ENCODE results near the gene ANKRD22.
"Not testable (repeated sequence)": the region's sequence is repeated elsewhere in the genome, so short reads cannot be mapped to it uniquely, and the experiment has no call there.

ANKRD22 gene

DNA sequence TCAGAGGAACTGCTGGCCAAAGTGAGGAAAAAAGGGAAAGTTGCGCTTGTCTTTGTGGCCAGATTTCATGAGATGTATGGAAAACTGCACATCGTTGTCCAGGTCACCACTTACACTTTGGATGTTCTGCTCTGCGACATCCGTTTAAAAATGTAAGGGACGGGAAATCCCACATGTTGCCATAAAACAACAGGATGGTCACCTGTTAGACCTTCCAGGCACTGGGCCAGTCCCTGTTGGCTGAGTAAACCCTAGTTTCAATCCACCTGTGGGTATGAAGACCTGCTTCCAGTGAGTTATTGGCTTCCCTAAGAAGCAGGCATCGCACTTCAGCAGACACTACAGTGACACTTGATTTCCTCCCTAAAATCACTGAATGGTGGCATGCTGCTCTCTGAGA is 25.7 kb upstream of the ANKRD22 start:
- DNase-seq (no peak), ATAC-seq (no peak)

DNA sequence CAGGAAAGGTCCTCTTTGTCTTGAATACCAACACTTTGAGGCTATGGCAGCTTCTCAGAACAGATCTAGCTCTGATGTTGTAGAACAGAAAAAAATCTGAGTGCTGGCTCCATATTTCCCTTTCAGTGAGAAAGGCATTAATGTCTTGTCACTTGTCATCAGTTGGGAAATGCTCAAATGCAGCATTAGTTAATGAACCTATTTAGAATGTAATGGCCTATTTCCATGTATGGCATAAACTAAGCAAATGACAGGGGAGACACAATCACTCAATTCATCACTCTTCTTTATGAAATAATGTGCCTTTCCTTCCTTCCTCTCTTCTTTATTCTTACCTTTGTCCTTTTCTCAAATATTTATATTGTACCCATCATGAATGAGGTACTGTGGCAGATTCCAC is 23.4 kb upstream of the ANKRD22 start:
- DNase-seq = no peak
- no peak for ATAC-seq

DNA sequence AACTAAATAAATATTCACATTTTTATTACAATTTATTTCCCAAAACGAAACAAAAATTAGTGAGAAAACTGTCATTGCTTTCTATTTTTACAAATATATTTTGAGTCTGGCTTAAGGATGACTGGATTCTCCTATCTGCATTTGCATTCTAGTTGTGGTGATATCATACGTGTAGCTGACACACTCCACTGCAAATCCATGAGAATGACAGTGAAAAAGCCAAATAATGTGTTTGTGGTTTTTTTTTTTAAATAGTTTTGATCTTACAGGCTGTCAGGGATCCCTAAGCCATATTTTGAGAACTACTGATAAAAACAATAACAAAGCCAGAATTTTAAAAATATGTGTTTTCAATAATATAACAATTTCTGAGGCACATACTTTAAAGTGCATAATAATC is 22.6 kb upstream of the ANKRD22 start:
- no peak for DNase-seq

DNA sequence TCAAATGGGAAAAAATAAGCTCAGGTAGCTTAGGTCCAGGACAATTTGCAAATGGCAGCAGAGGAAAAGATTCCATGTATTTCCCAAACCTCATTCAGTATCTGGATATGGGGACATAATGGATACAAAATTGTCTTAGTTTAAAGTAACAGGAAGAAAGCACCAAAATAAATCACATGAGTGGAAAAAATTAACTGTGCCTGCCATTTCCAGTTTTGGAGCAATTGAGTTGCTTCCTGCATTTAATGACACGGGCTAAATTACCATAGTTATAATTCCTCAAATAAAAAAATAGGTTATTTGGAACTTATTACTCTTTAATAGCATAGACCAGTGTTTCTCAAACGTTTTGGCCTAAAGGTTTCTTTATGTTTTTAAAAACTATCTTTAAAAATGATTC is 22.1 kb upstream of the ANKRD22 start:
- DNase-seq = no peak

More for the DNA sequence above, 22.6 kb upstream of the ANKRD22 start:
- no peak for ATAC-seq

DNA sequence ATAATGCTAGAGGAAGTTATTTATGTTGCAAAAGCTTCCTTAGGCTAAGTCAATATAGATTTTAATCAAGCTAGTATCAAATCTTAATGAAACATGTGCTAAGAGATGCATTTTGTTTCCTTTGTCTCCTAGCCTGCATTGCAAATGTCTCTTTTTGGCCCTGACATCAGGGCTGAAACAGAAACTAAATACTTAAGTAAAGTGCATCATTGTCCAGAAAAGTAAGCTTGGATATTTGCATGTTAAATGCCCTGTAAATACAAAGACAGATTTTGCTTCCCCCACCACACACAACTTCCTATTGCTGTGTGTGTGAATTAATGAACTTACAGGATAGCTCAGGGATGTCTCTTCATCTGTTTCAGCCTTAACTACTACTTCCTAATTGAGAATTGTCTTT is 18.4 kb upstream of the ANKRD22 start:
- no peak for DNase-seq

More for the DNA sequence above, 22.1 kb upstream of the ANKRD22 start:
- no peak for ATAC-seq

DNA sequence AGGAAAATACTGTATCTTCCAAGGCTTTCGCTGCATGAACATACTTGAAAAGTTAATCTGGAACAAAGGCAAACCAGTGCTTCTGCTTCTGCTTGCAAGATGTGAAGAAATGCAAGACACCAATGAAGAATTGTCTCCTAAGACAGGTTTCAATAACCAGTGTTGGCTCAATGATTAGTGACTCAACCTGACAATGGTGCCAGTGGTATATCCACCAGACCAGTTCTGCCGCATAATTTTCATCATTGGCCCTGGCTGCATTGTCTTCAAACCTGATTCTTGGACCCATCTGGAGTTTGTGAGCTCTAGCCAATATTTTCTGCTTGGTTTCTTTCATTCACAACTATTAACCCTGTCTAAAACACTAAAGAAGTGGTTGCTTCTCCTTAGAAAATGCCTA is 14.8 kb upstream of the ANKRD22 start:
- ATAC-seq (no peak), DNase-seq (no peak)

More for the DNA sequence above, 18.4 kb upstream of the ANKRD22 start:
- no peak for ATAC-seq

DNA sequence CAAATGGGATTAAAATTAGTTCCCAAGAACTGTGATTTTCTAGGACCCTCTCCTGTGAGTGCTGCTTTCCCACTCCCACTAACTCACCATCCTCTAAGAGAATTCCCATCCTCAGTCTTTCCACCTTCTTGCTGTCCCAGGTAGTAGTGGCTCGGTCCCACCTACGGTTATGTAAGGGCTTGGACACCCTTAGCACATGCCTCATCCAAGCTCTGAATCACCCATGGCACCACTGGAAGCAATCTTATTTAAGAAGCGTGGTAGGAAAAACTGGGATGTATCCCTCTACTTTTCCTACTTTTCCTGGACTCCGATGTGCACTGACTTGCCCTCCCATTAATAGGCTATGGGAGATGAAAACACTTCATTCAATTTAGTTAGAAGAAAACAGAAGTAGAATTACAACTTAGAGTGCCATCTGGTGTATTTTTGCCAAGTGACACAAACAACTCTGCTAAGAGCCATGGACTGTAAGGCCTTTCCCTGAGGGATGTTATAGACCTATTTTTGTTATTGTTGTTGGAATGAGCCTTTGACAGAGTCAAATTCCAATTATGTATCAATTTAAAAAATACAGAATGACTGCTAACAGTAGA is 13.7 kb upstream of the ANKRD22 start:
- no peak for ATAC-seq
- no peak for DNase-seq

DNA sequence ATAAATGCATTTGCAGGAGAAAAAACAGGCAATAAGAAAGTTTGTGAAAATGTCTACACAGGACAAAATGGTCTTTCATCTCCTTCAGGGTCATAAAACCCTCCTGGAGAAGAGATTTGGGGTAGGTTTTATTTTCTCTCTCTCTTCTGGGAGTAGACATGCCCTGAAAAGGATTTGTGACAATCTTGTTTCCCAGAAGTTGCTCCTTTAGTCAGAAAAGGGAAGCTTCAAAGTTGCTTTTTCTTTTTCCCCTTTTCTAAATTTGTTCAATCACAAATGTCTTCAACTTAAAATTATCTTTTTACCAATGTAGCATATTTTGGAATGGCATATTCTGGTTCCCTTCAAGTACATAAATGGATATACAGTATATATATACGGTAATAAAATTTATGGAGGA is 9.4 kb upstream of the ANKRD22 start:
- DNase-seq (no peak), ATAC-seq (no peak)

DNA sequence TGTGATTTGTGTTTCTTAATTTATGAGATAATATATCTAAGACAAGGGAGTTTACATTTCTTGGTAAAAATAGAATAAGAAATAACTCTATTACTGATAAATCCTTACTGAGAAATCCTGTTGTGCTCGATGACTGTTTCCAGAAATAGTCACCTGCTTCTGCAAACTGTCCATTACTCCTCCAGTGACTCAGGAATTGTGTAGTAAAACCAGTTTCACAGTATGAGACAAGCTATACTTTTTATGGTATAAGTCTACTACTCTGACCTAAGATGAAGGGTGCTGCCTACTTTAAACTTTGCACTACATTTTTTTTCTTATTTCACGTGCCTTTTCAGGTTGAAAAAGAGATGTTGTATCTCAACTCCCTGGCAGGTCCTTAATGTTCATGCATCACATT is 6.8 kb upstream of the ANKRD22 start:
- ATAC-seq = no peak
- DNase-seq = no peak

DNA sequence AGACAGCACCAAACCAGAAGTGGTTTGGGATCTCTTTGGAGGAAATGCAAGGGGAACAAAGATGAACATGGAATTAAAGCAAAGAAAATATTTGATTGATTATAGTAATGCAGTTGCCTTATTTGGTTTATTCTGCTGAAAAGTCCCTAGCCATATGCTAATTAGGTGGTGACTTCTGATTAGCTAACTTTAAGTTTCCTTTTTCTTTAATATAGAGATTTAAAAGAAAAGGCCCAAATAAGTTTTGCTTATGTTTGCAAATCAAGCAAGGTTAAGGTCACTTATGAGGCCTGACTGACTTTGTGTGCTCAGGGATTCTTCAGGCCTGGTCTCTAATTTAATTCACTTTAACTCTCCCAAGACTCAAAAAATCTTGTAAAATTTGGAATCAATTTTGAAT is 6.2 kb upstream of the ANKRD22 start:
- ATAC-seq (no peak), DNase-seq (no peak)

DNA sequence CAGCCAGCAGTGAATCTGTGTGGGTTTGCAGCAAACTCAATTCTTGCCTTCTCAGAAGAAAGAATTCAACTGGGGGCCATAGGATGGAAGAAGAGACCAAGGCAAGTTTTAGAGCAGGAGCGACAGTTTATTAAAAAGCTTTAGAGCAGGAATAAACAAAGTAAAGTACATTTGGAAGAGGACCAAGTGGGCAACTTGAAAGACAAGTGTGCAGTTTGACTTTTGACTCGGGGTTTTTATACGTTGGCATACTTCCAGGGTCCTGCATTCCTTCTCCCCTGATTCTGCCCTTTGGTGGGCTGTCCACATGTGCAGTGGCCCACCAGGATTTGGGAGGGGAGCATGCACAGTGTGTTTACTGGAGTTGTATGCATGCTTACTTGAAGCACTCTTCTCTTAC is 3.0 kb upstream of the ANKRD22 start:
- ATAC-seq (no peak), DNase-seq (no peak)

DNA sequence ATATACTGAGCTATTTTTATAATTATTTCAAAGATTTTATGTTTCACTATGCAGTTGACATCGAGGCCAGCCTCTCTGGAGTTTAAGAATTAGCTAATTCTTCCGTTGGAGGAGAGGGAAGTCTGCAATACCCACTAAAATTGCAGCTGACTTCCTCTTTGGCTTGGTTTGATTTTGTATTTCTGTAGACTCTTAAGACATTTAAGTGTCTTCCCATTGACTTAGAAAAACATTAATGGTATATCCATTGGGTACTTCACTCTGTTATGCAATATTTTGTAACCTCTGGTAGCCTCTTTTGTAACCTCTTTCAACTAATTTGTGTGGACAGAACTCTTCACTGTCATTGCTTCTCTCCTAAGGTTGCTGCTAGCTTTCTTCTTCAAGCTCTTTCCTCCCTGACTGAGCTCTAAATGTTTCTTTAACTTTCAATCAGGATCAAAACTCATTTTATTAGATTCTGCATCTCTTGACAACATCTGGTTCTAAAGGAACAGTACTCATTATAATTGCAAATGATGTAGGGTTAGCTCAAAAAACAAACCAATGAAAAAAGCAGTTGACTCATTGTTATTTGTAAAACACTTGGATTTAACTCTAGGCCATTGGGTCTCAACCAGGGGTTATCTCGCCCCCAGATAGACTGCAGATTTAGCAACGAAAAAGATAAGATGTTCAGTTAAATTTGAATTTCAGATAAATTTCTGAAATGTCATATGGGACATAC is 1.7 kb upstream of the ANKRD22 start:
- ATAC-seq (no peak), DNase-seq (no peak)

DNA sequence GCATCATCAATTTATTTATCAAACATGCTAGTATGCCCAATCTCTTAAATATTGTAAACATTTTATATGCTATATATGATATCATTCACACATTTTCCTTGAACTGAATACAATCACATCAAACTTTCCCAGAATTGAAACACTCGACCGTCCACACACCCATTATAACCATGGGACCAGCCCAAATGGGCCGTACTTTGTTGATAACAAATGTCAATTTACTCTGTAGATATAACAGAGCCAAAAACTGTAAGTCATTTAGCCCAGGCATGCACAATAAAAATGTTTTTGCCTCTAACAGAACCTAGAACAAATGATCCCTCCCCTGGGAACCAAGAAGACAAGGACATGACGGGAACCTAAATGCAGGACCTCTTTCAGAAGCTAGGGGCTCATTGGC is 683 bp upstream of the ANKRD22 start:
- ATAC-seq (no peak), DNase-seq (no peak)

DNA sequence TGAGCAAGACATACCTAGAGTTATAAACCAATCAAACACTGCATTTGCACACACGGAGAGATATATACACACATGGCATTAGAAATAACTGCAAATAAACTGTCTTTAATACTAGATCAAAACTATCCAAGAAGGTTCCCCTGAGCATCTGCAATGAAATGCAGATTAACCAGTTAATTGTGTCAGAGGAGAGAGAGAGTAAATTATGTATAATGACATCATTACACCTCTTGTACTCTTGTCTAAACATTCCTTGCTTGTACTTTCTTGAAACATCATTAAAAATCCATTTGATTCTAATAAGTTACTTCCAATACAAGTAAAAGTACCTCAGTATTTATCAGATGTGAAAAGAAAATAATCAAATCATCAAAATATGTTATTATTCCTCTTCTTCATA is 932 bp downstream of the ANKRD22 start:
- DNase-seq (no peak), ATAC-seq (no peak)

DNA sequence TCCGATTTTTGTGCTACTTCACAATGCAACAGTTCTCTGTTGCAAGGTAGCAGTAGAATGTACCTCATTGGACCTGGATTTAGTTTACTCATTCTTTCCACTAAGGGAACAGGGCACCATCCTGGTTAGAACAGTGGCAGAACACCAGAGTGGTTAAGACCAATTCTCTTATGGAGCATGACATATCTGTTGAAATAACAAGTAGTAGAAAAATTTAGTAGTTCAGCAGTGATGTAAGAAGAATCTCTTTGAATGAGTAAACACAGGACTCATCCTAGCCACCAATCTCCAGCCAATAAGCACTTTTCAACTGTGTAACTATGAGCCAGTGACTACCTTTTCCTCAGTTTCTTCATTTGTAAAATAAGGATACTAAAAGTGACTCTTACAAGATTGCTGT is 2.4 kb downstream of the ANKRD22 start:
- no peak for DNase-seq
- peak; percentile 85 for ATAC-seq

DNA sequence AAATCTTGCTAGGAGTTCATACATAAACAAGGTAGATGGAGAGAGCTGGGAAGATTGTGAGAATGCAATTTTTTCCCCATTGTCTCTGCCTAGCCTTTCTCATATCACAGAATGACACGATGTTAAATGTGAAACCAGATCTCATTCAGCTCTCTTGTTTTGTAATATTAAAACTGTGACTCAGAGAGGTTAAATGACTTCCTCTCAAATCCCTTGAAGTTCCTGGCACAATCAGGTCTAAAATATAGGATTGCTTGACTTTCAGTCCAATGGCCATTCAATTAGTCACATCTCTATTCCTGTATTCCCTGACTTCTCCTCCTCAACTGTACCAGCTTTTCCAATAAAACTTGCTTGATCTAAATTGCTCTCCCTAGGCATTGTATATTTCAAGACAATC is 3.1 kb downstream of the ANKRD22 start:
- peak; percentile 68 for ATAC-seq
- DNase-seq = no peak

DNA sequence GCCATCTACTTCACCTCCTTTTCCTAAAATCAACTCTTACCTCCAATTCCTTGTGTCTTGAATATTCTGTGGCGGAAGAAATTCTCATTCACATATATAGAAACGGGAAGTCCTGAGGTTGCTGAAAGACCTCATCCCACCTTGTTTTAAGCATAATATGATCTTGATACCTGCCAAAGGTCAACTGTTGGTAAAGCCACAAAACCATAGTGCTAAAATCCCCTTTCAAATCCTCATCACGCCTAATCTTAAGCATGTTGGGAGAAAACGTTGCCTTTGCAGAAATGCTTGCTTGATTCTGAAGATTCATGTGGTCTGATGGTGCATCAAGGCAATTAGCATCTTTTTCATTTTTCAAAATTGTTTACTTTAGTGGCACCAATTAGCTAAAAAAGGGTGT is 8.5 kb downstream of the ANKRD22 start:
- no peak for ATAC-seq
- no peak for DNase-seq

DNA sequence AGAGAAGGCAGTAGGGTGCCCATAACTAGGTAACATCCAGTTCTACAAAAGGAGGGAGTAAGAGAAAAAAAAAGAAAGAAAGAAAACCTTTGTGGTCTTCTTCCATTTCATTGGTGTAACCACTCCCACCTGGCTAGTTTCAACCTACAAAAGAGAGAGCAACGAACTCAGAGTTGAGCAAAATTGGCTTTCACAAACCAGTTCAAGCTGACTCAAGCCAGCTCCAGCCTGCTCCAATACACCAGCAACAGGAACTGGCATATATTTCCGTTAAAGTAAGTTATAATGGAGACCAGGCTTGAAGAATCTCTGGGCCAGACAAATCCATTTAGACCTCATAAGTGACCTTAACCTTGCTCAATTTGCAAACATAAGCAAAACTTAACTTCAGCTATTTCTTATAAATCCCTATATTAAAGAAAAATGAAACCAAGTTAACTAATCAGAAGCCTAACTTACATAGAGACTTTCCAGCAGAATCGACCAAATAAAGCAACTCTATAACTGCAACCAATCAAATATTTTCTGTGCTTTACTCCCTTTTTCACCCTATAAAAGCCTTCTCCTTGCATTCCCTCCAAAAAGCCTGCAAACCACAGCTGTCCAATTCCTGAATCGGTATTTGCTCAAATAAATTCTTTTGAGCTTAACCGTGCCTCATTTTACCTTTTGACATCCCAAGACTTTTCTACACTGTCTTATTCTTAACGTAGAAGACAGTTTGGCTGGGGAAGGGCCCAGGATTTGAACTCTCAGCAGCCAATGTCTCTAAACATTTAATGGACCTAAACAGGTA is 10.1 kb downstream of the ANKRD22 start:
- peak; percentile 47 for ATAC-seq

DNA sequence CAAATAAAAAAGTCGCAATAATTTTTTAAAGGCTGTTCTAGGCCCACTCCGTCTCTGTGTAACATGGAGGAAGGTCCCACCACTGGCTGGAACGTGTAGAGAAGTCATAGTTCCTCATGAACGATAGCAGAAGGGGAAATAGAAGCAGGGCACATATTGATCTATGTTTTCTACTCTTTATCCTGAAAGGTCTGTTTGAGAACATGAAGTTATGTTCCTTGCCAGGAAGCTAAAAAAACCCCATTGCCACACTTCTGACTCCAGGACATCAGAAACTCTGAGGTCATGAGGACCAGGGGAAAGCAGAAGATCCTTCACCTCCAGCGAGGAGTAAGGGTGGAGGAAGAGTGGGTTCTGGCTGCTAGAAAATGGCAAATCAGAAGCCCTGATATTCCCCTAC is 10.8 kb downstream of the ANKRD22 start:
- ATAC-seq (no peak), DNase-seq (no peak)

More for the DNA sequence above, 10.1 kb downstream of the ANKRD22 start:
- DNase-seq = no peak

DNA sequence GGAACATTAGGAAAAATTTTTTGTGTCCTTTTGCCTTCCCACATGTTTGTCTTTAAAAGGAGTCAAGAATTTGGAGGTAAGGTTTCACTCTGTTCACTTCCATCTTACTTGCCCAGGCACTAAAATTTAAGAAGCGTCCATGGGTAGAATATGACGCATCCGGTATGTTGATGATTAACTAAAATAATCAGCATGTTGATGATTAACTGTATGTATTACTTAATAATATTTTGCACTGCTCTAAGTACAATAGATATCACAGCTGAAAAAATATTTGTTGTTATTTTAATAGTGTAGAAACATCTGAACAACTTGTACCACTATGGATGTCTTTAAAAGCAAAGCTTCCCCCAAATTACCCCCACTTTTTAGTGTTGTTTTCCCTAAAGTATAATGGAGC is 11.5 kb downstream of the ANKRD22 start:
- ATAC-seq (no peak), DNase-seq (no peak)

DNA sequence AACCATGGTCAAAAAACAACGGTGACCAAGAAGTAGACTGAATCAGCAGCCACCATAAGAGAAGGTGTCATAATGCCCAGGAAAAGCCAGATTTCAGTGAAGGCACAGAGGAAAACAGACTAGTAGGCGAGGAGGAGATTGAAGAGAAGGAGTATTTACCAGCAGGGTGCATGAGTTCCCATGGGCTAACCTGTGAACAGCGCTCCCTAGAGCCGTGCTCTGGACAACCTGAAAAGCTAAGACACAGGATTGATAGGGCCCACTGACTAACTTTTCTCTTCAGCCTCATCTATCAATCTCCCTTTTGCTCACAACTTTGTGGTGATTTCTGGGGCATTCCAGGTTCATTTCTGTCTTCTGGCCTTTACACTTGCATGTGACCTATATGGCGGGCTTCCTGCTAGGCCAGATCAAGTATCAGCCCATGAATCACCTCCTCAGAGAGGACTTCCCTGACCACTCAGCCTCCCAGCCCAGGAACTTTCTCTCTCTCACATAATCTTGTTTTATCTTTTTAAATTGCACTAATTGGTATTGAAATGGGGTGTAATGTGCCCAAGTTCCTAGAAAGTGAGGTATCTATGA is 12.8 kb downstream of the ANKRD22 start:
- DNase-seq (no peak), ATAC-seq (peak; percentile 15)

DNA sequence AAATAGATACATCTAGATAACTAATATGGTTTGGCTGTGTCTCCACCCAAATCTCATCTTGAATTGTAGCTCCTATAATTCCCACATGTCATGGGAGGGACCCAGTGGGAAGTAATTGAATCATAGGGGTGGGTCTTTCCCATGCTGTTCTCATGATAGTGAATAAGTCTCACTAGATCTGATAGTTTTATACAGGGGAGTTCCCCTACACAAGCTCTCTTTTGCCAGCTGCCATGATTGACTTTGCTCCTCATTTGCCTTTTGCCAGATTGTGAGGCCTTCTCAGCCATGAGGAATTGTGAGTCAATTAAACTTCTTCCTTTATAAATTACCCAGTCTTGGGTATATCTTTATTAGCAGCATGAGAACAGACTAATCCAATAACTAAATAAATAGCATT is 14.0 kb downstream of the ANKRD22 start:
- not testable (repeated sequence) for ATAC-seq, DNase-seq

DNA sequence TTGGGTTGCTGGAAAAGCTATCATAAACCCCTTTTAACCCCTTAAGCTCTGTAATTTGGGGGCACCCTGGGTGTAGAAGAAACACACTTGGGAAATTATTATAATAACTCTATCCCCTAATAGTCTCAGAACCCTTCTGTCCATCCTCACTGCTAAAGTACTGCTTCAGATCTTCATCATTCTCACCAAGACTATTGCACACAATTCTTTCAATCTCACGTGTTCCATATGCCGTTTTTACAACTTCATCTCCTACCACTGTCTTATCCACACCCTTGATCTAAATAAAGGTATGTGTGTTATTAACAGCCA is 15.8 kb downstream of the ANKRD22 start:
- ATAC-seq (no peak), DNase-seq (no peak)
